GM18499 (cell line): ENCODE results near the gene IL16.

ENCODE experiments used
- ATAC-seq: cut with Tn5 transposase; IDR thresholded peaks from one replicate; pipeline ENCODE4 v1.9.1; 2021; ENCODE audit warnings: moderate number of reproducible peaks; ENCODE audit not compliant: insufficient read depth, unreplicated experiment

Gene IL16

GRCh38 chr15:81351651-81352050, 155.0 kb downstream of the IL16 start:
- no peak for ATAC-seq

GRCh38 chr15:81356252-81356651, 159.6 kb downstream of the IL16 start:
- ATAC-seq: no peak

- no peak for ATAC-seq
Observed at GRCh38 chr15:81357180-81357686, 160.6 kb downstream of the IL16 start.

- no peak for ATAC-seq
Observed at GRCh38 chr15:81358248-81358647, 161.6 kb downstream of the IL16 start.

GRCh38 chr15:81360491-81360890, 163.8 kb downstream of the IL16 start:
- ATAC-seq: no peak

GRCh38 chr15:81361891-81362290, 165.2 kb downstream of the IL16 start:
- ATAC-seq: no peak

- no peak for ATAC-seq
Observed at GRCh38 chr15:81362790-81363189, 166.1 kb downstream of the IL16 start.

- ATAC-seq: no peak
Observed at GRCh38 chr15:81363276-81363675, 166.6 kb downstream of the IL16 start.
